GM19397 (cell line): Measurements from ENCODE around the gene RNF115.
"Not testable (repeated sequence)": the region's sequence is repeated elsewhere in the genome, so short reads cannot be mapped to it uniquely, and the experiment has no call there.

ENCODE experiments used
- ATAC-seq: cut with Tn5 transposase; IDR thresholded peaks from one replicate; pipeline ENCODE4 v1.9.1; 2021; ENCODE audit warnings: mild to moderate bottlenecking, moderate library complexity; ENCODE audit not compliant: unreplicated experiment

RNF115 gene

DNA sequence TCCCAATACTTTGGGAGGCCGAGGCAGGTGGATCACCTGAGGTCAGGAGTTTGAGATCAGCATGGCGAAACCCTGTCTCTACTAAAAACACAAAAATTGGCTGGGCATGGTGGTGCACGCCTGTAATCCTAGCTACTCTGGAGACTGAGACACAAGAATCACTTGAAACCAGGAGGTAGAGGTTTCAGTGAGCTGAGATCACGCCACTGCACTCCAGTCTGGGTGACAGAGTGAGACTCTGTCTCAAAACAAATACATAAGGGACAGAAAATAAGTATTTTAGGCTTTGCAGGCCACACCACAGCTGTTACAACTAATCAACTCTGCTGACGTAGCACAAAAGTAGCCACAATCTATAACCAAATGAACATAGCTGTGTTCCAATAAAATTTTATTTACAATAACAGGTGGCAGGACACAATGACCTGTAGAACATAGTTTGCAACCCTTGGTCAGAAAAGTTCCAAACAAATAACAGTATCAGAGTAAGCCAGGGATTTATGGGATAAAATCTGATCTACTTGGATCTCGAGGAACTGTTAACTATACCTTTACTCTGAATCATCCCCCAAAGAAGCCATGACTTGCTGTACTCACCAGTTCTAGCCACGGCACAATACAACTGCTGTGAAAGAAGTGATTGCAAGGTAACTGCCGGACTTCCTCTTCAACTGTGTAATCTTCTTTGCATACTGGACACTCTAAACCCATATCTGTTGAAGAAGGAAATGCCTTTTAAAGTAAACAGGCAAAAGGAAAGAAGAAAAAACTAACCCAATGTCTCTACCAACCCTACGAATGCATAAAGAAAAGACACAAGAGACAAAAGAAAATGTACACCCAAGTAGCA is 76.3 kb downstream of the RNF115 start:
- ATAC-seq: no peak

DNA sequence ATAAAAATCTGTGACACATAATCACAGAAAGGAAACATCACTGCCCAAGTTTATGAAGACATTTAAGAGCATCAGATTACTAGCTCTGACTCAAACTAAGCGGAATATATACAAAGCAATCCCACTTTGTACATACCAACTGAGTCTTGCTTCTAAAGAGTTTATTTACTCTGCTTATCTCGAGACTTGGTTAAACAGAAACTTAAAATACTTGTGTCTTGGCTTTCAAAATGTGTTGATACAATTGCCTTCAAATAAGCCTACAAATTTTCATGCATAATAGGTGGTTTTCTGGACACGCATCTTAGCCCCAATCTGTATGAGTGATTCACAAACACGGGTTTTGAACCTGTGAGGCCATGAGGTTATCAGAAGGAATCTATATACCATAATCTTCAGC is 83.6 kb downstream of the RNF115 start:
- ATAC-seq: no peak

DNA sequence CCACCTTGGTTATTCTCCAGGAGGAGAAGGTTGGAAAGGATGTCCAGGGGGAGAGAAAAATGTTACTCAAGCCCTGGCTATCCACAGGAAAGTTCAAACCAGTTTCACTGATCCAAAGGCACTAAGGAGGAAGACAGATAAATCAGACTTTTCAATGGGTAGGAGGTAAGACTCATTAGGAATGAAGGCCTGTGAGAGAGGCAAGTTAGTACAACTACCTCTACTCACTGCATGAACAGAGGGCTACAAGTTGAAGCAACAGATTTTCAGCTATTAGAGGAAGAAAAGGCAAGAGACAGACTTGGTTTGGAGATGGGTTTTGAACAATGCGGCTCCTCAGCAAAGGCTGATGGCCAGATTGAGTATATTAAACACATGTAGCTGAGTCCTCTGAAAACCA is 87.7 kb downstream of the RNF115 start:
- no peak for ATAC-seq

DNA sequence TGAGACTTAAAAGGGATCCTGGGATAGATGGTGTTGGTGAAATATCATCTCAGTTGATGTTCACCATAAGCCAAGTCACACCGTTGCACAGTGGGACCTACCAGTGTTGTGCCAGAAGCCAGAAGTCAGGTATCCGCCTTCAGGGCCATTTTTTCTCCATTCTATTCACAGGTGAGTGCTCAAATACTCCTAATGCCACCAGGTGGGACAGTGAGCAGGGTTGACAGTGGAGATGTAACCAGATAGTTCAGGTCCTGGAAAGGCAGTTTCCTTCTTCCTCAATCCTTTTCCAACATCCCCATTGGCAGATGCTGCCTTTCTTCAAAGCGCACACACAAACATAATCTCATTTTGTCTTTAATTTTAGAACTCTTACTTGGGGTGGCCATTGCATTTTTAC is 93.0 kb downstream of the RNF115 start:
- ATAC-seq: no peak

DNA sequence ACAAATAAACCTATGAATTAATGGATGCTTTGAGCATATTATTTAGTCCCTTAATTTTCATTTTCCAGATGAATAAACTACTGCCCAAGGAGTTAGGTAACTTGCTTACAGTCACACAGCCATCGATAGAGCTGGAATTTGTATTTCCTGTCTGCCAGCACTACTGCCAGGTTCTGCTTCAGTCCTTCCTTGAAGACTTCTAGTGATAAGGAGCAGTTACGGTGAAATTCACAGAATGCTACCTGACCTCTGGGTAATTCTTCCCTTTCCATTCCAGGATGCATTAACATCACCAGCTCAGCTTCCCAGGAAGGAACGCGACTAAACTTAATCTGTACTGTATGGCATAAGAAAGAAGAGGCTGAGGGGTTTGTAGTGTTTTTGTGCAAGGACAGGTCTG is 93.4 kb downstream of the RNF115 start:
- no peak for ATAC-seq

- ATAC-seq: no peak
Observed at GRCh38 chr1:145729666-145730436, 94.0 kb downstream of the RNF115 start.

DNA sequence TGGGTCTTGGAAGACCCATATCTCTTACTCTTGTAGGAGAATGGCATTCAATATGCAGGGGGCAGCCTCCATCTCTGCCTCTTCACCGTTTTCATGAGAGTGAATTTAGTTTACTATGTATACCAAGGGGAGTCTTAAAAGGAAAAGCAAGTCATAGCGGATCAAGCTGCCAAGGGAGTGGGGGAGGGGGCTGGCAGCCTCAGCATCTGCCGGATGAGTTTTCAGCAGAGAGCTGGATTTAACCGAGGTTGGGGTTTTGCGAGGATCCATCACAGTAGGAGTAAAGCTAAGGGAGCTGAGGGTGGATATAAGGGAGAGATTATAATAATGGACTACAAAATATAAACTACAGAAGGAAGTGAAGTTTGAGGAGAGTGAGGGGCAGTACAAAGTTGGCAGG is 94.7 kb downstream of the RNF115 start:
- ATAC-seq: no peak

DNA sequence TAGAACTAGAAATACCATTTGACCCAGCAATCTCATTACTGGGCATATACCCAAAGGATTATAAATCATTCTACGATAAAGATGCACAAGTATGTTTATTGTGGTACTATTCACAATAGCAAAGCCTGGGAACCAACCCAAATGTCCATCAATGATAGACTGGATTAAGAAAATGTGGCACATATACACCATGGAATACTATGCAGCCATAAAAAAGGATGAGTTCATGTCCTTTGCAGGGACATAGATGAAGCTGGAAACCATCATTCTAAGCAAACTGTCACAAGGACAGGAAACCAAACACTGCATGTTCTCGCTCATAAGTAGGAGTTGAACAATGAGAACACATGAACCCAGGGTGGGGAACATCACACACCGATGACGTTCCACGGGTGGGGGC is 97.7 kb downstream of the RNF115 start:
- ATAC-seq: not testable (repeated sequence)

DNA sequence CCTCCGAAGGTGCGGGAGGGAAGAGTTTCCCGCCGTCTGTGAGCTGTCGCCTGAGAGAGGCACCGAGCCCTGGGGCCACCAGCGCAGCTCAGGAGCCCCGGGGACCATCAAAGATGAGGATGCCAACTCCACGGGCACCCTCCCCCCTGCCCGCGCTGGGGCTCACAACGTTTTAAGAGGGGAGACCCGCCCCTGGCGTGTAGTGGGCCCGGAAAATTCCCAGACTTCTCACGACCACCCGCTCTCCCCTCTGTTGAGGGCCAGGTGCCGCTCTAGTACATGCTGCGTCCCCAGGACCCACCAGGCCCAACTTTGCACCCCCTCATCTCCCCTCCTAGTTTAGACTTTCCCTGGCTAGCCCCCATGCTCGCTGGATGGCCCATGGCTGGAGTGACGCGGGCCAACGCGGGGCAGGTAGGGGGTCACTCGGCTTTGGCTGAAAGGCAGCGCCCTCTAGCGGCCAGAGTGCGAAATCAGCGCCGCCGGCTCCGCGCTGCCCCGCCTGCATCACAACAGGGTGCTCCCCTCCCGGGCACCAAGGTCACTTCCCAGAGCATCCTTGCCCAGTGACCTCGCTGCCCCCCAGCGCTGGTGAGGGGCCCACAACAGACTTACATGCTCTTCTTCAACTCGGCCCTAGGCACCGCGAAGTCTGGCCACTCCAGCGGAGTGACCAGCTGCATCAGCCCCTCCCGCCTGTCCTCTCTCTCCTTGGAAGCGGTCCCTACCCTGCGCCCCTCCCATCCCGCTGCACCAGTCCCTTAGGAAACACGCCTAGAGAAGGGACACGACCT is 102.8 kb downstream of the RNF115 start:
- ATAC-seq: no peak

DNA sequence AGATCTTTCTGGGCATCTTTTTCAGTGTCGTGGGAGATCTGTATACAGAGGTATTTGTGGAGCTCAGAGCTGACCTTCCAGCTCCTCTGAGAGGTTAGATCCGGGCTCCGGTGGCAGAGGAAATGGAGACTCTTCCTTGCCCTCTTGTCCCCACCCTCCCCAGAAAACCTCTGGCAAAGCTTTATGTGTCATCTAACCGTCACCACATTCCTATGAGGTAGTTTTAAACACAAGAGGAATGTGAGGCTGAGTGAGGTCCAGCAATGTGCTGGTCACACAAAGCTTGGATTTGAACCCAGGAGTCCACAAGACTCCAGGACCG is 103.4 kb downstream of the RNF115 start:
- ATAC-seq: no peak

DNA sequence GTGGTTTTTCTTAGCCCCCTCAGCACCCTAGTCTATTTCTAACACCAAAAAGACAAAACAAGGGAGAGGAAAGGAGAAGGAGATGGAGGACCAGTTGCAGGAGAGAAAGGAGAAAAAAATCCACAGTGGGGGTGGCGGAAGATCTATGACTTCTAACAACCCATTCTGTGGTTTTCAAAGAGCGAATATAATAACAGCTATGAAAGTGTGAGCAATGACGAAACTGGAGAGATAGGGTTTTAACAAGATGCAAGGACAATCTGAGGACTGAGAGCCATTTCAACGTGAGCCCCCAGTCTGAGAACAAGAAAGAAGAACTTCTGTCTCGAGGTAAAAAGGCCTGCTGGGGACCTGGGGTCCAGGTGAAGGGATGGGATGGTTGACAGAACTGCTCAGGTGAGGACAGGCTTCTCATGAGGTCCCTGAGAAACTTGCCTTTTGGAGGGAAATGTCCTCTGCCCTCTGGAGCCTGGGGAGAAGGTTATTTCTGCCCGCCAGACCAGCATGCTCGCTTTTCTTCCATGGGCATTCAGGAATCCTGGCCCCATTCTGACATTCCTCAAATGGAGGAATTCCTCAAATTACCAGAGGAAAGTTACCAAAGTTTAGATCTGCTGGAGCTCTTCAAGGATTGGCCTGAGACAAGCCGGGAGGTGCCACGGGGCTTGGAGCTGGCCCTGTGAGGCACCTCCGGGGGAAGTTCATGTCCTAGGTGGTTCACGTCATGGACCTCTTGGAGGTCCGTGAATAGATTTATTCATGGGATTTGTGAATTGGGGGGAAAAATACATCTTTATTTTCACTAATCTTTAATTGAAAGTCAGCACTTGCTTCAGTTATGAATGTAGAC is 104.4 kb downstream of the RNF115 start, which contains the start of gene CD160:
TSS of gene CD160 (plus strand) at position 270 of the 850 bp plus-strand sequence. CDS start 8,829 bp downstream, outside the sequence.
- no peak for ATAC-seq

DNA sequence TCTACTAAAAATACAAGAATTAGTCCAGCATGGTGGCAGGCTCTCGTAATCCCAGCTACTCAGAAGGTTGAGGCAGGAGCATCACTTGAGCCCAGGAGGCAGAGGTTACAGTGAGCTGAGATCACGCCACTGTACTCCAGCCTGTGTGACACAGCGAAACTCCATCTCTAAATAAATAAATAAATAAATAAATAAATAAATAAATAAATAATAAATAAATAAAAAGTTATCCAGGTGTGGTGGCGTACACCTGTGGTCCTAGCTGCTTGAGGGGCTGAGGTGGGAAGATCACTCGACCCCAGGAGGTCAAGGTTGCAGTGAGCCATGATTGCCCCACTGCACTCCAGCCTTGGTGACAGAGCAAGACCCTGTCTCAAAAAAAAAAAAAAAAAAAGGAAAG is 105.4 kb downstream of the RNF115 start:
- ATAC-seq: not testable (repeated sequence)

GRCh38 chr1:145717833-145718232 is 106.1 kb downstream of the RNF115 start:
- no peak for ATAC-seq

DNA sequence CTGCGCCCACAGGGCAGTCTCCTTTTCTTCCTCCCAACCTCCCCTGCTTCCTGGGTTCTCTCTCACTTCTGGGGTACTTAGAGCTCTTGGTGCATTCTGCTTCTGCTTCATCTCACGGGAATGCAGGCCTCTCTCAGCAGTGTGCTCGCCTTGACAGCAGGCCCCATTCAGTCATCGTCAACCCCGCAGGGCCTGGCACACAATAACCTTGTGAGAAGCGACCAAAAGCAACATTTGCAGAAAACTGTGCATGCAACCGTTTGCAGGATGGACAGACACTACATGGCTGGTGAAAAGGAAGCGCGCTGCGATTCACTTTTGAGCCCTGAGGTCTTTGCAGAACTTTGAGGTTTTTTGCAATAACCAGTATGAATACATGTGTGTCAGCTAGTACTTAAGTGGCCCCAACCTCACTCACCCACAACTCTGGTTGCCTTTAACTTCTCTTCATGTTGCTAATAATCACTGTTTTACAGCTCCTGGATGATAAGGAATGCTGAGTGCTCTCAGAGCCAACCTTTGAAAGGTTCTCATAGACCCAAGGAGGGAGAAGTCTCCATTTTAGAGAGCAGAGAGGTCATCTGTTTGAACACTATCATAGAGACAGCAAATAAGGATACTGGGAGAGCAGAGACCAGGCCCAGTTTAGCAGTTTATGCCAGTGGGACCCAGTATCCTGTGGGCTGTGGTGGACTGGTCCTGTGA is 107.1 kb downstream of the RNF115 start:
- ATAC-seq: no peak

GRCh38 chr1:145714524-145715111 is 109.3 kb downstream of the RNF115 start:
- no peak for ATAC-seq

DNA sequence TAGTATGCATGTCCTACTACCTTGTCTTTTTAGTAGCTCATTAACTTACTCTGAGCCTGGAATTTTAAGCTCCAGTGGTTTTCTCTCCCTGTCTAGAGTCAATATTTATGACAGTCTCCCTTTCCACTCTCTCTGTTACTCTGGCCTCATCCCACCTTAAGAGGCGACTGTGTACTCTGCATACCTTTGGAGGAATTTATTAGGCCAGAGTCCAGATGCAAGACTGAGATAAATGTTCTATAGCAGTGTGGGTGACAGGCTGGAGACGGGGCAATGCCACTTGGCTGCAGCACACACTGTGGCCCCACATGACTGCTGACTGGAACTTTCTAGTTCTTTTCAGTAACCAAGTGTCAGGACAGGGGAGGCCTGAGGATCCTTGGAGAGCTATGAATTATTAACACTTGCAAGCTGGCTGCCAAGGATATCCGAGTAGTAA is 112.7 kb downstream of the RNF115 start:
- no peak for ATAC-seq

- ATAC-seq: no peak
Observed at GRCh38 chr1:145710291-145711027, 113.4 kb downstream of the RNF115 start.

DNA sequence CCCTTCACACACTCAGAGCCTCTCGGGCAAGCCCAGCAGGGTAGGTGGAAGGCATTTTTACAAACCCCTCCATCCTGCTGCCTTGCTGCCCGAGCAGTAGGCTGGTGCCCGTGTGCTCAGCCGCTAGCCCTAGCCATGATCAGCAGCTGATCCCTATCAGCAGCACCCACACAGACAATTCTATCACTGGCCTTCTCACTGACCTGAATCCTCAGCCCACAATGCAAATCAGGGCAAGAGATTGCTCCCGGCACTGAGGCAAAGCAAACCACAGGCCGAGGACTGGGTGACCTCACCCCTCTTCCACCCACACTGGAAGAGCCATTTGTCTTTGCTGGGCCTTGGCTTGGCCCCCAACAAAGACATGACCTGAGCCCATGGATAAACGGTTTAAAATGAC is 115.8 kb downstream of the RNF115 start:
- no peak for ATAC-seq
